GM20000 (cell line): ENCODE results near the gene FEM1B.

Source experiments
- DNase-seq: peaks from one replicate; pipeline ENCODE4 v3.0.0; 2012; ENCODE audit warnings: low spot score
- TF ChIP-seq, protein P1 (sequence below): IDR thresholded peaks from 2 replicates; pipeline ENCODE4 v1.5.1; 2012; ENCODE audit warnings: mild to moderate bottlenecking, control low read depth; ENCODE audit errors: extremely low read depth, missing control alignments

Gene FEM1B

GRCh38 chr15:68274201-68274848, 3.2 kb upstream of the FEM1B start:
- DNase-seq, result no peak
- TF ChIP-seq, protein P1, sequence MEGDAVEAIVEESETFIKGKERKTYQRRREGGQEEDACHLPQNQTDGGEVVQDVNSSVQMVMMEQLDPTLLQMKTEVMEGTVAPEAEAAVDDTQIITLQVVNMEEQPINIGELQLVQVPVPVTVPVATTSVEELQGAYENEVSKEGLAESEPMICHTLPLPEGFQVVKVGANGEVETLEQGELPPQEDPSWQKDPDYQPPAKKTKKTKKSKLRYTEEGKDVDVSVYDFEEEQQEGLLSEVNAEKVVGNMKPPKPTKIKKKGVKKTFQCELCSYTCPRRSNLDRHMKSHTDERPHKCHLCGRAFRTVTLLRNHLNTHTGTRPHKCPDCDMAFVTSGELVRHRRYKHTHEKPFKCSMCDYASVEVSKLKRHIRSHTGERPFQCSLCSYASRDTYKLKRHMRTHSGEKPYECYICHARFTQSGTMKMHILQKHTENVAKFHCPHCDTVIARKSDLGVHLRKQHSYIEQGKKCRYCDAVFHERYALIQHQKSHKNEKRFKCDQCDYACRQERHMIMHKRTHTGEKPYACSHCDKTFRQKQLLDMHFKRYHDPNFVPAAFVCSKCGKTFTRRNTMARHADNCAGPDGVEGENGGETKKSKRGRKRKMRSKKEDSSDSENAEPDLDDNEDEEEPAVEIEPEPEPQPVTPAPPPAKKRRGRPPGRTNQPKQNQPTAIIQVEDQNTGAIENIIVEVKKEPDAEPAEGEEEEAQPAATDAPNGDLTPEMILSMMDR, result no peak

DNA sequence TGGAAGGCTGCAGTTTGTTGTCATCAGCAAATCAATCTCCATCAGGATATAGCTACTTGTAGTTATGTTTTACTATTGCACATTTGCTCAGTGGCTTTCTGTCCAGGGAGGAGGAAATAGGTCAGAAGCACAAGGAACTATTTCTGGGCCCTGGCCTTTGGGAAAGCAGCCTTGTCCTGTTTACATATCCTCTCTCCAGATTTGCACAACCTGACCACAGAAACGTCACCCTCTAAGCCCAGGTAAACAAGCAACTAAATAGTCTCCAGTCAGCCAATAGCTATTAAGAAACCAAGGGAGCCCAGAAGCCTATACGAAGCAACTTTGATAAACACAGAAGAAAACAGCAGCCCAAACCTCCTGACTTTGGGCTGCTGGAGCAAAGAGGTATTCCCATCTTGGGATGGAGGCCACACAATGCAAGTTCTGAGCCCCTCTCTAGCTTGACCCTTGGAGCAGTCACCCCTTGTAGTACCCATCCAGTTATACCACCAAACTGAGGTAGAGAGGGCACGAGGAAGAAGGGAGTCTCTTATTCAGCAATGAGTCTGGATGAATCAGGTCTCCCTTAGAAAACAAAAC, 2.3 kb upstream of the FEM1B start:
- TF ChIP-seq, protein P1, result no peak
- DNase-seq, result no peak

- TF ChIP-seq, protein P1, result no peak
- DNase-seq, result no peak
Measured at GRCh38 chr15:68276668-68277067, 877 bp upstream of the FEM1B start.

GRCh38 chr15:68277131-68277602, 378 bp upstream of the FEM1B start:
- no peak for DNase-seq

DNA sequence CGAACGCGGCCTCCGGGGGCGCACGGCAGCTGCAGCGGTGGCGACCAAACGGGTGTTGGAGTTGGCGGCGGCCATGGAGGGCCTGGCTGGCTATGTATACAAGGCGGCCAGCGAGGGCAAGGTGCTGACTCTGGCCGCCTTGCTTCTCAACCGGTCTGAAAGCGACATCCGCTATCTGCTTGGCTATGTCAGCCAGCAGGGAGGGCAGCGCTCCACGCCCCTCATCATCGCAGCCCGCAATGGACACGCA, 725 bp downstream of the FEM1B start:
- DNase-seq, result no peak
- TF ChIP-seq, protein P1, result peak; percentile 20

More at GRCh38 chr15:68277131-68277602, 378 bp upstream of the FEM1B start:
- TF ChIP-seq, protein P1, result no peak

GRCh38 chr15:68278595-68279405, 1.3 kb downstream of the FEM1B start:
- TF ChIP-seq, protein P1, result no peak
- DNase-seq, result no peak
